Spinal cord (tissue), 10 donors: ENCODE measurements around the gene RPUSD2. TPM values are rescaled to one million over a fixed set of nuclear protein-coding genes. Genes with fewer than 3 reads are reported as not detected.

Experiments
- DNase-seq, 6 donors: peaks; one replicate each; pipeline versions ENCODE4 v3.0.0 to v3.0.0-alpha.2; 2013 to 2015; ENCODE audit warnings: low spot score in 6 of 6, low read depth in 4 of 6
- H3K27ac ChIP-seq: one replicate; pipeline ENCODE4 v1.5.1; 2013; ENCODE audit warnings: low read depth, low read length, control low read depth
- H3K27me3 ChIP-seq: one replicate; pipeline ENCODE4 v1.6.1; 2013; ENCODE audit warnings: low read length; ENCODE audit not compliant: control insufficient read depth, insufficient read depth
- H3K36me3 ChIP-seq: one replicate; pipeline ENCODE4 v1.6.1; 2013; ENCODE audit warnings: low read length; ENCODE audit not compliant: control insufficient read depth, insufficient read depth
- H3K4me1 ChIP-seq: one replicate; pipeline ENCODE4 v1.6.1; 2013; ENCODE audit warnings: low read length; ENCODE audit not compliant: control insufficient read depth, insufficient read depth
- H3K4me3 ChIP-seq: one replicate; pipeline ENCODE4 v1.5.1; 2013; ENCODE audit warnings: low read depth, low read length, control low read depth
- H3K9me3 ChIP-seq: one replicate; pipeline ENCODE4 v1.6.1; 2013; ENCODE audit warnings: low read length; ENCODE audit not compliant: control insufficient read depth, insufficient read depth
- WGBS: methylation state at CpG from one replicate; pipeline ENCODE4 v1.1.5; 2013; ENCODE audit warnings: missing lambda C conversion rate; ENCODE audit not compliant: insufficient coverage; 5-methylcytosine and 5-hydroxymethylcytosine counted together
- polyA plus RNA-seq, 2 donors: library from polyadenylated mRNA; unstranded; fragments of 120-200 nt; gene quantifications; one replicate each; pipeline ENCODE4 v1.2.1, GENCODE V29; 2013; ENCODE audit not compliant: insufficient read length in 2 of 2
- total RNA-seq, 2 donors: library from RNA; depleted of rRNA in 1 of 2; stranded (reverse); fragments of 120-200 nt in 1 of 2; fragments of >200 nt in 1 of 2; gene quantifications; one replicate each; pipeline versions ENCODE4 v1.2.3 to v1.2.4, GENCODE V29; 2013 to 2014
- donor health status: healthy.

Gene RPUSD2
- total and polyA plus RNA-seq, 4 donors = 8.2 to 12.0 (median 11.3) TPM

DNA sequence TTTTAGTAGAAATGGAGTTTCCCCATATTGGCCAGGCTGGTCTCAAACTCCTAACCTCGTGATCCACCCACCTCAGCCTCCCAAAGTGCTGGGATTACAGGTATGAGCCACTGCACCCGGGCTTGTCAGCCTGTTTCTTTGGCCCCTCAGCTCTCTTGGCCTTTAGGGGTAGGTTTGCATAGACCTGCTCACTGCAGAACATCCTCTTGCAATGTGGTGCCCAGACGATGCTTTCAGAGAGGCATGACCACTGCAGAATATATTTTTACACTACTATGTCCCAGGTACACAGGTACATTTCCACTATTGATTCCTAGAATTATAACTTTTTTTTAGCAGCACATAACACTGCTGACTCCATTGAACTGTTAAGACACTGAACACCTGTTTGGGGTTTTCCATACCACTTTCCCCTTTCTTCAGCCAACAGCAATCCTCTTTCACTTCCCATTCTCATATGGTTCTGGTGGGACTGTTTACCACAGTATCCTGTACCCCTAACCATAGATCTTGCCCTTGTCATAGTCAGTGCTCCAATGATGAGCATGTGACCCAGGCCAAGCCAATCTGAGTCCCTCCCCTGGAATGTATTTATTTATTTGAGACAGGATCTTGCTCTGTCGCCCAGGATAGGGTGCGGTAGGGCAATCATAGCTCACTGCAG lies 25.3 kb upstream of the RPUSD2 start:
- 96% methylated on average over 2 of the region's 5 CpGs for WGBS
- no peak overlapping the region for H3K27ac ChIP-seq
- peaks cover 7% of the 10 kb centered on the region for H3K36me3 ChIP-seq
- no peaks in the 10 kb centered on the region for H3K9me3 ChIP-seq
- no peaks in the 10 kb centered on the region for H3K27me3 ChIP-seq
- H3K4me3 ChIP-seq = no peak overlapping the region
- no peak for DNase-seq
- H3K4me1 ChIP-seq = peaks cover 7% of the 10 kb centered on the region

DNA sequence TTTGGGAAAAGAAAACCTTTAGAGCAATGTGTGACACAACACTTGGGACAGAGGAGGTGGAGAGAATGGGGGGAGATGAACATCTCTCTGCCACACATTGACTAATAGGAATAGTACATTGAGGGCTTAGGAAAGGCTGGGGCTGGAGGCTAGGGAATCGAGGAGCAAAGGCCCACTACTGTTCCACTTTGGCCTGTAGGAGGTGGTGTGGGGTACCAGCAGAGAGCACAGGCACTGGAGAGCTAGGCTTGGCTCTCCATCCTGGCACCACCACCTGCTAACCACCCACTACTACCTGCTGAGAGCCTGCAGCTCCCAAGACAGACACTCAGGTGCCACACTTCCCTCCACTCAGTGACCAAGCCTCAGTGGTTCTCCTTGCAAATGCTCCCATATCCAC lies 23.6 kb upstream of the RPUSD2 start:
- H3K27ac ChIP-seq = no peak overlapping the region
- WGBS = 100% methylated on average over 1 of the region's 1 CpG
- H3K36me3 ChIP-seq = peaks cover 7% of the 10 kb centered on the region
- H3K4me1 ChIP-seq = no peaks in the 10 kb centered on the region
- DNase-seq = no peak
- no peaks in the 10 kb centered on the region for H3K9me3 ChIP-seq
- no peak overlapping the region for H3K4me3 ChIP-seq
- no peaks in the 10 kb centered on the region for H3K27me3 ChIP-seq

DNA sequence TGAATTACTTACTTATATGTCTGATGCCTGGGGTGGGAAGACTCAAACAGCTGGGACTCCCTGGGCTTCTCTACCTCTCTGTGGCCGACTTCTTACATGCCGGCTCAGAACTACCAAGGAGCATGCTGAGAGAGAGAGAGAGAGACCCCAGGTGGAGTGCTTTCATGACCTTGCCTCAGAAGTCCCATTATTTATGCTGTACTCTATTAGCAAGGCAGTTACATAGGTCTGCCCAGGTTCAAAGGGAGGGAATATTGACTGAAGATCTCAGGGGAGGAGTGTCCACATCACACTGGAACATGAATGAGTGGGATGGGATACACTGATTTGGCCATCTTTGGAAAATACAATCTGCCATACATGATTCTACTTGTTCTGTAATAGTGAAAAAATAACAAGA lies 20.5 kb upstream of the RPUSD2 start:
- WGBS = 70% methylated on average over 2 of the region's 2 CpGs
- Histone ChIP-seq H3K27me3 (no peaks in the 10 kb centered on the region), H3K9me3 (no peaks in the 10 kb centered on the region), H3K27ac (no peak overlapping the region), H3K36me3 (peaks cover 18% of the 10 kb centered on the region), H3K4me1 (peaks cover 1% of the 10 kb centered on the region), H3K4me3 (no peak overlapping the region)
- no peak for DNase-seq

DNA sequence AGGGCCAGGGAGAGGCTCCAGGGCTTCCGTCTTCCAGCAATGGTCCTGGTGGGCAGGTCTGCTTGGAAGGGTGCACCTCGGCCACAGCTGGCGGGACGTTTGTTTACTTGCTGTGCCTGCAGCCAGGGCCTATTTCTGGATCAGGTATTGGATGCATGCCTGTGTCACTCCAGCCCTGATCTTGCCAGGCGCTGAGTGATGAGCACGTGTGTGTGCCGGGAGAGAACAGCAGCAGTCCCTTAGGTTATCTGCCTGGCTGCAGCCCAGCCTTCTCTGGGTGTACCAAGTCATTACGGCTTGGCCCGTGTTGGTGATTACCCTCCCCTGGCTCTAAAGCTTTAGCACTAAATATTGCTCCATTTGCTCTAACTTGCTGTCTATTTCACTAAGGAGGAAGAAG lies 19.2 kb upstream of the RPUSD2 start:
- Histone ChIP-seq H3K27ac (no peak overlapping the region), H3K4me1 (peaks cover 8% of the 10 kb centered on the region), H3K4me3 (no peak overlapping the region), H3K9me3 (no peaks in the 10 kb centered on the region), H3K36me3 (peaks cover 21% of the 10 kb centered on the region), H3K27me3 (no peaks in the 10 kb centered on the region)
- WGBS = 67% methylated on average over 7 of the region's 9 CpGs
- DNase-seq = no peak

DNA sequence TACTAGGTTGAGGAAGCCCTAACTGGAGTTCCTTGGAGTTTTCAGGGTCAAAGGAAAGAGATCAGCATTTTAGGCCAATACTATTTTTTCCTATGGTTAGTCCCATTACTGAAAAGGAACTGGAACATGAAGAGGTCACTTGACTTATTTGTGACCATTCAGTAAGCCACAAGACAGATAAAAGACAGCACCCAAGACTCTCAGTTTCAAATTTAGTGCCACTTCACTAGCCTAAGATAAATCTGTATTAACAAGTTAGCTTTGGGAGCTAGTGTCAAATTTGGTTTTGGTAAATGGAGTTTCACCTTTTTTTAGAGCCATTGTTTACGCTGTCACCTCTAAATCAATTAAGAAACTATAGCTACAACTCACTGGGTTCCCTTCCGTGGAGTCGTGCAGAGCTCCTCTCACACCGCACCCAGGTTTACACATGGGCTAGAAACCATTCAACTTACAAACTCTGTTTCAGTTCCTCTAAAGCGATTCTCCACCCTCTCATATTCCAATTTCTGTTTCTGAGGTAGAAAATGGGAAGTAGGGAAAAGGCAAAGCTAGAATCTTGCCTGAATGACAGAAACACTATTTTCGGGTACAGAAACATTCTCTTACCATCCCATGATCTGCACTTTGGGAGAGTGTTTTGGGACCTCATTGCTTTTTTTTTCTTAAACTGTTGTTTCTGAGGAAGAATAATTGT lies 18.6 kb upstream of the RPUSD2 start:
- H3K27me3 ChIP-seq = no peaks in the 10 kb centered on the region
- peaks cover 8% of the 10 kb centered on the region for H3K4me1 ChIP-seq
- H3K36me3 ChIP-seq = peaks cover 21% of the 10 kb centered on the region
- no peak overlapping the region for H3K4me3 ChIP-seq
- DNase-seq = no peak
- no peak overlapping the region for H3K27ac ChIP-seq
- H3K9me3 ChIP-seq = no peaks in the 10 kb centered on the region
- WGBS = 93% methylated on average over 4 of the region's 6 CpGs

DNA sequence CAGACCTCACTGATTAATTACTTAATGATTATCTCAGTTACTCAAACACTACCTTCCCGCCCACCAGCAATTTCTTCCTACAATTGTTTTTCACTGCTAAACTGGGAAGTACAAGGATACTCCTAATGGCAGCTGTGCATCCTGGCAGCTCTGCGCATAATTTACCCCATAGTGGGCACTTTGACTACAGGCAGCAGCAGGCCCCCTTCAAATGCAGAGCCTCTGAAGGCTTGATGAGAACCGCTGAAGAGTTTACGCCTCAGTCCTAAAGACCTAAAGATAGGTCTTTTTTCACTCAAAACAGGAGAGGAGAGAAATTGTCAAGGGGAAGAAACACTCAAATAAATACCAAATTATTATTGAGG lies 15.0 kb upstream of the RPUSD2 start:
- H3K4me1 ChIP-seq = peaks cover 8% of the 10 kb centered on the region
- WGBS = 32% methylated on average over 2 of the region's 4 CpGs
- DNase-seq = peak in 2 of 6 donors; percentile 29 to 70
- no peaks in the 10 kb centered on the region for H3K9me3 ChIP-seq
- H3K4me3 ChIP-seq = no peak overlapping the region
- H3K36me3 ChIP-seq = peaks cover 29% of the 10 kb centered on the region
- H3K27ac ChIP-seq = no peak overlapping the region
- H3K27me3 ChIP-seq = no peaks in the 10 kb centered on the region

DNA sequence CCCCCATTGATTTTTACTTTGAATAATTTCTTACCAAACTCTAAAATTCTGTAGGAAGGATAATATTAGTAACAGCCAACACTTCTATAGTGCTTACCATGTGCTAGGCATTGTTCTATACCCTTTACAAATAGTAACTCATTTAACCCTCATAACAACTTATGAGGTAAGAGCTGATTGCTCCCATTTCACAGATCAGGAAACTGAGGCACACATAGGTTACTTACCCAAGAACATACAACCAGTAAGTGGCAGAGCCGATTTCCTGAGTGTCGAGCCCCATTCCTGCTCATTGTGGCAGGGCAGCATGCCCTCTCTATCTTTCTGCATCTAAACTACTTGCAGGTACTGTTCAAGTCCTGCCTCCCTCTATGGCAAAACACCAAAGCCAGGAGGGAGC lies 13.2 kb upstream of the RPUSD2 start:
- 100% methylated on average over 2 of the region's 2 CpGs for WGBS
- peaks cover 24% of the 10 kb centered on the region for H3K36me3 ChIP-seq
- DNase-seq = no peak

DNA sequence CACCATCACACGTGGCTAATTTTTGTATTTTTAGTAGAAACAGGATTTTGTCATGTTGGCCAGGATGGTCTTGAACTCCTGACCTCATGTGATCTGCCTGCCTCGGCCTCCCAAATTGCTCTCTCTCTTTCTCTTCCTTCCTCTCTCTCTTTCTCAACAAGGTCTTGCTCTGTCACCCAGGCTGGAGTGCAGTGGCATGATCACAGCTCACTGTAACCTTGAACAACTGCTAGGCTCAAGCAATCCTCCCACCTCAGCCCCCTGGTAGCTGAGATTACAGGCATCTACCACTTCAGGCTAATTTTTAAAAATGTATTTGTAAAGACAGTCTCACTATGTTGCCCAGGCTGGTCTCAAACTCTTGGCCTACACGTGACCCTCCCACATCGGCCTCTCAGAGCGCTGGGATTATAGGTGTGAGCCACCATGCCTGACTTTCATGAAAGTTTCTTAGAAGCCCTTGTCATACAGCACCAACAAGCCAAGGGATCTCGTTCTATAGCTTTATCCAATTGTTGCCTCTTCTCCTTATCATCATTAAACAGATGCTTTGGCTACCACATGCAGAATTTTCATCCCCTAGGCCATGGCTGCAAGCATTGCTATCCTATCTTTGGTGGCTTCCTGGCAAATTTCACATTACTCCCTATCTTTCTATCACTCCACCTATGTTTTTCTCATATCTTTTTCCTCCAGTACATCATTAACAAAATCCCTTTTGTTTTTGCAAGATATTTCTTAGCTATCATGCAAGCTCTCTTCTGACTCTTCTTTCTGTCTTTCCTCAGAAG lies 10.0 kb upstream of the RPUSD2 start:
- DNase-seq = no peak
- Histone ChIP-seq H3K9me3 (no peaks in the 10 kb centered on the region), H3K27me3 (no peaks in the 10 kb centered on the region), H3K27ac (no peak overlapping the region), H3K36me3 (peaks cover 9% of the 10 kb centered on the region), H3K4me1 (peaks cover 13% of the 10 kb centered on the region), H3K4me3 (no peak overlapping the region)
- WGBS = 96% methylated on average over 5 of the region's 6 CpGs

More for the DNA sequence above, 13.2 kb upstream of the RPUSD2 start:
- H3K27me3 ChIP-seq = no peaks in the 10 kb centered on the region
- H3K9me3 ChIP-seq = no peaks in the 10 kb centered on the region
- no peak overlapping the region for H3K4me3 ChIP-seq
- H3K27ac ChIP-seq = no peak overlapping the region
- peaks cover 8% of the 10 kb centered on the region for H3K4me1 ChIP-seq

DNA sequence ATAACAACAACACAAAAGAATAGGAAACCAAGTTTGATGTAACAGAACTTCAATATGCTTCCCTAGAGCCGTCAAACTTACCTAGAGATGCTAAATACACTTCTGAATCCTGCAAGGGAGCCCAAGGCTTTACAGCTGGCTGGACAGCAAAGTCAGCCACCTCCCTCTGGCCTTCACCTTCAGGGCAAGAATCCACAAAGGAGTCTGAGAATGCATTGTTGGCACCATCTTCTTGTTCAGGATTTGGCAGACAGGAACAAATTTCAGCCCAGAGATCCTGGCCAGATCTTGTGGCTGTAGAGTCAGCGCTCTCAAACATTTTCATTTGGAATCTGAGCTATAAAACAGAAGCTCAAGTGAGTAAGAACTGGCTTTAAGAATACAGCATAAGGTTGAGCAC lies 6.4 kb upstream of the RPUSD2 start:
- H3K36me3 ChIP-seq = peaks cover 4% of the 10 kb centered on the region
- WGBS = 75% methylated on average over 1 of the region's 2 CpGs
- H3K27ac ChIP-seq = no peak overlapping the region
- peaks cover 16% of the 10 kb centered on the region for H3K4me1 ChIP-seq
- H3K27me3 ChIP-seq = no peaks in the 10 kb centered on the region
- H3K9me3 ChIP-seq = no peaks in the 10 kb centered on the region
- H3K4me3 ChIP-seq = no peak overlapping the region
- no peak for DNase-seq
